T-helper 2 cell treated with Interferon-gamma antibody and Interleukin-4, amounts not matched to agents 5 μg/mL and 100 μg/mL, for 36 hours (primary cell): ENCODE results near the gene PAQR4.

ENCODE experiments used
- DNase-seq: peaks from one replicate; pipeline ENCODE4 v3.0.0; 2021; ENCODE audit warnings: low spot score
- H3K27ac Mint-ChIP-seq: one replicate; pipeline ENCODE4 v1.8.0; 2021; ENCODE audit warnings: mild to moderate bottlenecking, mixed read lengths
- H3K27me3 Mint-ChIP-seq: one replicate; pipeline ENCODE4 v1.8.0; 2021; ENCODE audit warnings: low read depth, mixed read lengths
- H3K36me3 Mint-ChIP-seq: one replicate; pipeline ENCODE4 v1.8.0; 2021; ENCODE audit warnings: low read depth, mixed read lengths
- H3K4me1 Mint-ChIP-seq: one replicate; pipeline ENCODE4 v1.8.0; 2021; ENCODE audit warnings: low read depth, mixed read lengths
- H3K4me3 Mint-ChIP-seq: one replicate; pipeline ENCODE4 v1.8.0; 2022; ENCODE audit warnings: mild to moderate bottlenecking, moderate library complexity, mixed read lengths
- H3K9me3 Mint-ChIP-seq: one replicate; pipeline ENCODE4 v1.8.0; 2021; ENCODE audit warnings: mixed read lengths

The PAQR4 gene

DNA sequence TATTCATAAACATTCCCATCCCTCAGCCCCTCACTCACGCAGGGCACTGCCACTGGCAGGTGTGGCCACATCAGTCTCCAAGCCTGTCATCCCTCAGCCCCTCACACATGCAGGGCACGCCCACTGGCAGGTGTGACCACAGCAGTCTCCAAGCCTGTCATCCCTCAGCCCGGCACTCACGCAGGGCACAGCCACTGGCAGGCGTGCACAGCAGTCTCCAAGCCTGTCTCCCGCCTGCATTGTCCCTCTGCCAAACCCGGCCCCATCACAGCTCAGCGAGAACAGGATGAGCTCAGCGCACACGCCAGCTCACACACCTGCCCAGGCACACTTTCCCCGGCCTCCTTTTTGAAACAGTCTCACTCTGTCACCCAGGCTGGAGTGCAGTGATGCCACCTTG, 16.5 kb upstream of the PAQR4 start:
- Mint-ChIP-seq H3K27ac (peak overlapping the region; percentile 26), H3K4me1 (no peaks in the 10 kb centered on the region), H3K4me3 (no peak overlapping the region), H3K9me3 (no peaks in the 10 kb centered on the region), H3K36me3 (no peaks in the 10 kb centered on the region), H3K27me3 (no peaks in the 10 kb centered on the region)
- no peak for DNase-seq

DNA sequence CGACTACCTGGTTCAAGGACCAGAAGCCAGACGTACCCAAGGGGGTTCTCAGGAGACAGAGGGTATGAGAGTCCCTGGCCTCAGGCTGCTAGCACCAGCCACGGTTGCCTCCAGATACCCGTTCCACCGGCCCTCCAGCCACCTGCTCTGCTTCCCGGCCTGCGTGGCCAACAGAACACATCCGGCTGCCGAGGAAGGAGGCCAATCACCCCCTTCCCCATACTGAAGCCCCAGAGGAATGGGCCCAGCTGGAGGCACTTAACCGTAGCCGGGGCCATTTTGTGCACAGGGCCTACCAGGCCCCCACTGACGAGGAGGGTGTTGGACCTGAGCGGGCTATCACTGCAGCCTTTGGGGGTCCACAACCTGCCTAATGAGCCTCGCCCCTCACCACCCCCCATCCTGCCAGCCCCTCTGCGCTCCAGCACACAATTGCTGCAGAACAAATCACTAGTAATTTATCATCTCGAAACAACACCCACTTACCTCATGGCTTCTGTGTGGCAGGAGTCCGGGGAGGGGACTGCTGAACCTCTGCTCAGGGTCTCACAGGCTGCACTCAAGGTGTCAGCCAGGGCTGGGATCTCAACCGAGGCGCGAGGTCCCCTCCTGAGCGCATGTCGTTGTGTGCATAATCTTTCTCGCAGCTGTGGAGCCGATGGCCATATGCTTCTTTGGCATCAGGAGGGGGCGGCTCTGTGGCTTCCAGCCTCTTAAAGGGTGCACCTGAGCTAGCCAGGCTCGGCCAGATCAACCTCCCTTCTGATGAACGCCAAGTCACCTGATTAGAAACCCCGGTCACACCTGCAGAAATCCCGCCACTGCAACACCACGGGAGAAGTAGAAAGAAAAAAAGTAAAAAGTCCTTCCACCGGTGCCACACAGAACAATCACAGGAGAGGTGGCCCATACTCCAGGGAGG, 15.2 kb upstream of the PAQR4 start:
- Mint-ChIP-seq H3K4me3 (no peak overlapping the region), H3K27ac (no peak overlapping the region), H3K27me3 (no peaks in the 10 kb centered on the region), H3K4me1 (no peaks in the 10 kb centered on the region), H3K36me3 (no peaks in the 10 kb centered on the region), H3K9me3 (no peaks in the 10 kb centered on the region)
- DNase-seq: no peak

DNA sequence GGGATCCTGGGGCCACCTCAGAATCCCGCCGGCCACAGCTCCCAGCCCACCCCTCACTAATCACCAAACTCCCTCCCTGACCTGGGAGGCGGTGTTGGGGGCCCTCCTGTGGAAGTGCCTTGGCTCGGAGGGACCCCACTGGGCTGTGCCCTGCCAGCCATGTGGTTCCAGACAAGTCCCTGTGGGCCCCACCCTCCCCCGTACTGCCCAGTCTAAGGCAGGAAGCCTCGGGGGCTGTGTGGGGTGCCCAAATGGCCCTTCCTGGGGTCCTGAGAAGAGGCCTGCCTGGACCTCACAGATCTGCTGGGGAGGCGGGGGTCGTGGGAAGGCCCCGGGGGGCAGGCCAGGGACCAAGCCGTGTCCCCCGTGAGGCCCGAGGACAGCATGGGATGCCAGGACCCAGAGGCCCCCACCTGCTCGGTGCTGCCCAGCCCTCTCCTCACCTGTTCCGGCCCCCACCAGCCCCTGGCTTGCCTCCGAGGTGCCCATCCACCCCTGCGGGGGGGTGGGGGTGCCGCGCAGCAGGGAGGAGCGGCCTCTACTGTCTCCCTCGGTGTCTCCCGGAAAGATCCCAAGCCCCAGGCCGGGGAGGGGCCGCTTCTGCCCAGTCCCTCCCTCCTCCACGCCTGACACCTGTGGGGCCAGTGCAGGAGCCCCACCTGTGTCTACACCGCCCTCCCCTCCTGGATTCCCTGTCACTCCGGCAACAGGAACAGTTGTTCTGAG, 14.3 kb upstream of the PAQR4 start:
- Mint-ChIP-seq H3K9me3 (no peaks in the 10 kb centered on the region), H3K27me3 (no peaks in the 10 kb centered on the region)
- DNase-seq: no peak

DNA sequence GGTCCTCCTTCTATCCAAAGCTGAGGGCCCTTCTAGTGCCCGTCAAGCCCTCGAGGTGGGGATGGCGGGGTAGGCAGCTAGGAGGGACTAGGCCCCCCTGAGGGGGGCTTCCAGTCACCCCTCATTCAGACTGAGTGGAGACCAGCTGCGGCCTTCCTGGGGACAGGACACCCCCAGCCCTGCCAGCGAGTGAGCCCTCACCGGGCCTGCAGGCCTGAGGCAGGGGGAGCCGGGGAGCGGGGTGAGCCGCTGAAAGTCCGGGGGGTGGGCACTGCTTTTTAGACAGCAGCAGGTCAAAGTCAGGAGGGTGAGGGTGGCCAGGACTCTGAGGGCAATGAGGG, 13.7 kb upstream of the PAQR4 start:
- H3K27me3 Mint-ChIP-seq: peaks cover 2% of the 10 kb centered on the region
- H3K4me1 Mint-ChIP-seq: no peaks in the 10 kb centered on the region
- H3K27ac Mint-ChIP-seq: no peak overlapping the region
- DNase-seq: no peak
- no peak overlapping the region for H3K4me3 Mint-ChIP-seq
- H3K36me3 Mint-ChIP-seq: no peaks in the 10 kb centered on the region
- no peaks in the 10 kb centered on the region for H3K9me3 Mint-ChIP-seq

More for the DNA sequence above, 14.3 kb upstream of the PAQR4 start:
- no peaks in the 10 kb centered on the region for H3K4me1 Mint-ChIP-seq
- no peak overlapping the region for H3K4me3 Mint-ChIP-seq
- H3K36me3 Mint-ChIP-seq: no peaks in the 10 kb centered on the region
- no peak overlapping the region for H3K27ac Mint-ChIP-seq

DNA sequence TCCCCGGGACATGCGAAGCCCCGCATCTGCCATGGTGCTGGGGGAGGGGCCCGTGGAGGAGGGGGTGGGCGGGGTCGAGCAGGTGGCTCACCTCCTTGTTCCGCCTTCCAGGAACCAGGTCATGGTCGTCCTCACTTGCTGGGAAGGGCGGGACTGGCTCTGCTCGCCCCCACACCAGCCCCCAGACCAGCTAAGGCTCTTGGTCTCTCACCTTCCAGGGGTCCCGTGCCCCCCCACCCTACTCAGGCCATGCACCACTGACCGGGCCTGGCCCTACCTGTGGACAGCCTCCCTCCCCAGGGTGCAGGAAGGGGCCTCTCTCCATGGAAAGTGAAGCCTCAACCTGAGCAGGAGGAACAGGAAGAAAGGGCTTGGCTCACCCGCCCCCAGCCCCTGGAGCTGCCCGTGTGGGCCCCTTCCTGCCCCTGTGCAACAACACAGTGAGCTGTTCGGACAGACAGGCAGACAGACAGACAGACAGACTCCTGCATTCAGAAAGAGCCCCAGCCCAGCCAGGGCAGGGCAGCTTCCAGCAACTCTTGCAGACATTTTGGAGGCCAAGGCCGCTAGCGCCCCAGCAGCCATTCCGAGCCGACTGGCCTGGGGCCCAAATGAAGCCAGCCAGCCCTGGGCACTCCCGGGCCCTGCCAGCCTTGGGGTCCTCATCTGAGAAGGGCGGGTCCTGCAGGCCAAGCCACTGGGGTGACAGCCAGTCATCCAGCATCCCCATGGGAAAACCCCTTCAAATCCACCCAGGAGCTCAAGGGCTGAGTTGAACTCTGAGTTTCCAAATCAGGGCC, 13.2 kb upstream of the PAQR4 start:
- no peak for DNase-seq
- H3K27ac Mint-ChIP-seq: no peak overlapping the region
- no peaks in the 10 kb centered on the region for H3K9me3 Mint-ChIP-seq
- no peak overlapping the region for H3K4me3 Mint-ChIP-seq
- no peaks in the 10 kb centered on the region for H3K36me3 Mint-ChIP-seq
- H3K27me3 Mint-ChIP-seq: peaks cover 2% of the 10 kb centered on the region
- no peaks in the 10 kb centered on the region for H3K4me1 Mint-ChIP-seq

DNA sequence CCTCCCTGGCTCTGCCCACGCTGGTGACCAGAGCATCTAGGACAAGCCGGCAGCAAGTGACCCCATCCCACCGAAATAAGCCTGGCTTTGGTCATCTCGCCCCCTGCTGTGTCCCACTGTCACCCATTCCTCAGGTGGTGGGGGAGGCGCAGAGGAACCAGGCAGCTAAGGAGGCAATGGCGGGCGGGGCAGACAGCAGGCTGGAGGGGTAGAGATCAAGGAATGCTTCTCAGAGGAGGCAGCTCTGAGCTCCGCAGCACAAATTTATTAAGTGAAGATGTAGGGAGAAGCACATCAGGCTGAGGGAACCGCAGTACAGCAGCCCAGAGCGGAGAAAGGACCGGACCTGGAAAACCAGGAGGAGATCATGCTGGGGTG, 12.6 kb upstream of the PAQR4 start:
- DNase-seq: no peak
- H3K4me3 Mint-ChIP-seq: no peak overlapping the region
- no peaks in the 10 kb centered on the region for H3K36me3 Mint-ChIP-seq
- H3K4me1 Mint-ChIP-seq: no peaks in the 10 kb centered on the region
- H3K27me3 Mint-ChIP-seq: peaks cover 2% of the 10 kb centered on the region
- no peak overlapping the region for H3K27ac Mint-ChIP-seq
- no peaks in the 10 kb centered on the region for H3K9me3 Mint-ChIP-seq

DNA sequence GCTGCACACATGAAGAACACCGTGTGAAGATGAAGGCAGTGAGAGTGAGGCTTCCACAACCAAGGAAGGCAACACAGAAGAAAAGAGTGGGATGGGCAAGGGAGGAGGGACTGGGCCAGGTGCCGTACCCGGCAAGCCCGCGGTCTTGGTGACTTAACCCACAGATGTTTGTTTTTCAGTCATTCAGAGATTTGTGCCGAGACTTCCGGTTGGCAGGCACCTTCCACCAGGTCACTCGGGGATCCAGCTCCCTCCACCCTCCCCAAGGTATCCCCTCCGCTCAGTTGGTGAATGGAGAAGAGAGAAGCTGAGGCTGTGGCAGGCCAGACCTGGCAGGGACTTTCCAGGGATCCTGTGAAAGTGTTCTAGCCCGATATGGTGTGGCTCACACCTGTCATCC, 9.9 kb upstream of the PAQR4 start:
- no peak for DNase-seq
- no peak overlapping the region for H3K4me3 Mint-ChIP-seq
- peaks cover 19% of the 10 kb centered on the region for H3K27me3 Mint-ChIP-seq
- H3K4me1 Mint-ChIP-seq: peaks cover 2% of the 10 kb centered on the region
- no peaks in the 10 kb centered on the region for H3K36me3 Mint-ChIP-seq
- H3K27ac Mint-ChIP-seq: no peak overlapping the region
- H3K9me3 Mint-ChIP-seq: no peaks in the 10 kb centered on the region

DNA sequence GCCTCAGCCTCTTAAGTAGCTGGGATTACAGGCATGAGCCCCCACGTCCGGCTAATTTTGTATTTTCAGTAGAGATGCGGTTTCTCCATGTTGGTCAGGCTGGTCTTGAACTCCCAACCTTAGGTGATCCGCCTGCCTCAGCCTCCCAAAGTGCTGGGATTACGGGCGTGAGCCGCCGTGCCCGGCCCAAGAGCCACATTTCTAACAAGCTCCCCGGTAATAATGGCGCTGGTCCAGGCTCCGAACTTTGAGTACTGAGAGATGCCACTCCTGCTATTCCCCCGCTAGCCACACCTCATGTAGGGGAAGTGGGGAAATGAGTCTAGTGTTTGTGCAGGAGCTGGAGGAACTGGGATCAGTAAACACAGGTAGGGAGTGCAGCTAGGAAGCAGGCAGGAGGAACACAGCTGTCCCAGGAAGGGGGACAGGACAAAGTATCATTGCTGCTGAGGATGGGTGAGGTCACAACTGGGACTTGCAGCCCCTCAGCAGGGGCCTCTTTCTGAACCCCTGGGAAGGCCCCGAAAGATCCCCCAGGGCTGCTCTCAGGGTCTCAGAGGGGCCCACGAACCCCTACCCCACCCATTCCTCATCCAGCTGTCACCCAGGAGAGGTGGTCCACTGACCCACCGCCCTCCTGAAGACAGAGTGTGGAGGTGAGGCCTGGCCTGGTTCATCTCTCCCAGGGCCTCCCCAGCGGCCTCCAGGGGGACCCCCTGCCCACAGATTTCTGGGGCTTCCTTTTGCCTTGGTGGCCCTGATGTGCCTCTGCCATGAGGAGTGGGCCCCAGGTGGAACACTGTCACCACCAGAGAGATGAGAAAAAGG, 8.8 kb upstream of the PAQR4 start:
- DNase-seq: no peak
- no peaks in the 10 kb centered on the region for H3K36me3 Mint-ChIP-seq
- no peak overlapping the region for H3K4me3 Mint-ChIP-seq
- peaks cover 23% of the 10 kb centered on the region for H3K27me3 Mint-ChIP-seq
- H3K9me3 Mint-ChIP-seq: no peaks in the 10 kb centered on the region
- no peak overlapping the region for H3K27ac Mint-ChIP-seq
- H3K4me1 Mint-ChIP-seq: peaks cover 2% of the 10 kb centered on the region

DNA sequence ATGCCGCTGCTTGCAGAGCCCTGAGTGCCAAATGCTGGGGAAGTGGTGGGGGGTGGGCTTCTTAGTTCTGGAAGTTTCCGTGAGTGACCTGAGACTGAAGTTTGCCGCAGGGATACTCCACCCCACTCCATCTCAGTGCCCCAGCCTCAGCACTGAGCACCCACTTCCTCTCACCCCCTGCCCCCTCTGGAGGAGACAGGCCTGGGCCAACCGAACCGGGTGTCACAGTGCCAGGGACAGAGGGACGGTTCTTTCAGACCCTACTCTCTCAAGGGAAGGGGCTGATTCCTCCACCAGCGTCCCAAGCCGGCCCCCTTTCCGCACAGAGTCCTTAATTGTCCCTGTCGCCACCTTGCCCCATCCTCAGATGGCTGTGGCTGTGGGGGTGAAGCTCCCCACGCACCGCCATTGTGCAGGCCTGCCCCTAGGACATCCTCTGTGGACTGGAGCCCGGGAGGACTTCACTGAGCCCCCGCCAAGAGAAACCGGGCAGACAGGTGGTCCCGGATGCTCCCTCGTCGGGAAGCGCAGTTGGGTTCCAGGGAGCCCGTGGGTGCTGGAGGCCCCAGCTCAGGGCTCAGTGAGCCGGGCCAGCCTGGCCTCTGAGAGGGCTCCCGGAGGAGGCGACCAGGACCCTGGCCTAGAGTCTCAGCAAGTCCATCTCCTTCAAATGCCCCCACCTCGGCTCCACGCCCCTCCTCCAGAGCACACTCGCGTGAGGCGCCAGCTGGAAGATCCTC, 6.6 kb upstream of the PAQR4 start:
- no peak overlapping the region for H3K27ac Mint-ChIP-seq
- H3K4me1 Mint-ChIP-seq: peaks cover 2% of the 10 kb centered on the region
- no peak overlapping the region for H3K4me3 Mint-ChIP-seq

DNA sequence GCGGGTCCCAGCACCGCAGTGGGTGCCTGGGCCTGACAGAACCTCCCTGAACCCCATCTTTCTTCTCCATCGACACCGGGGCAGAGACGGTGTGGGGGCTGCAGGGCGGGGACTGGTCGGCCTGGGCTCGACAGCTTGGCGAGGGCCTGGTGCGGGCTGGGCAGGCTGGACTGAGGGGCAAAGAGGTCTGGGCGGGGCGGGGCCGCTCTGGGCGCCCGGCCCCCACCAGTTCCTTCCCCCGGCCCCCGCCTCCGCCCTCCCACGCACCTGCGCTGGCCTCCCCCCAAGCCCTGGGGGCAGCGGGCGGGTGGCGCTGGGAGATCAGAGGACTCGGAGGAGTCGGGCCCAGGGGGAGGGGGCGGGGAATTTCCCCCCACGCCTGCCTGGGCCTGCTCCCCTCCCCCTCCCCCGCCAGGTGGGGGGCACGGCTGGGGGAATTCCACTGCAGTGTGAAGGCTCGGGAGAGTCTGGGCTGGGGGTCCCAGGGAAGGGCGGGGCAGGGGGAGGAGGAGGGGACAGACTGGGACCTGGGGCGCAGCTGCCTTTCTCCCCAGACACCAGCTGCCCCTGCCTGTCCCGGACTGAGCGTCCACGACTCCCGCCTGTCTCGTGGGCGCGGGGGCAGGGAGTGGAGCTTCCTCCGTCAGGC, 6.0 kb upstream of the PAQR4 start:
- Mint-ChIP-seq H3K36me3 (no peaks in the 10 kb centered on the region), H3K27me3 (peaks cover 33% of the 10 kb centered on the region), H3K4me3 (peak overlapping the region; percentile 50), H3K27ac (no peak overlapping the region), H3K4me1 (peaks cover 3% of the 10 kb centered on the region), H3K9me3 (no peaks in the 10 kb centered on the region)
- DNase-seq: no peak

More for the DNA sequence above, 6.6 kb upstream of the PAQR4 start:
- Mint-ChIP-seq H3K9me3 (no peaks in the 10 kb centered on the region), H3K27me3 (peaks cover 28% of the 10 kb centered on the region), H3K36me3 (no peaks in the 10 kb centered on the region)
- DNase-seq: no peak

DNA sequence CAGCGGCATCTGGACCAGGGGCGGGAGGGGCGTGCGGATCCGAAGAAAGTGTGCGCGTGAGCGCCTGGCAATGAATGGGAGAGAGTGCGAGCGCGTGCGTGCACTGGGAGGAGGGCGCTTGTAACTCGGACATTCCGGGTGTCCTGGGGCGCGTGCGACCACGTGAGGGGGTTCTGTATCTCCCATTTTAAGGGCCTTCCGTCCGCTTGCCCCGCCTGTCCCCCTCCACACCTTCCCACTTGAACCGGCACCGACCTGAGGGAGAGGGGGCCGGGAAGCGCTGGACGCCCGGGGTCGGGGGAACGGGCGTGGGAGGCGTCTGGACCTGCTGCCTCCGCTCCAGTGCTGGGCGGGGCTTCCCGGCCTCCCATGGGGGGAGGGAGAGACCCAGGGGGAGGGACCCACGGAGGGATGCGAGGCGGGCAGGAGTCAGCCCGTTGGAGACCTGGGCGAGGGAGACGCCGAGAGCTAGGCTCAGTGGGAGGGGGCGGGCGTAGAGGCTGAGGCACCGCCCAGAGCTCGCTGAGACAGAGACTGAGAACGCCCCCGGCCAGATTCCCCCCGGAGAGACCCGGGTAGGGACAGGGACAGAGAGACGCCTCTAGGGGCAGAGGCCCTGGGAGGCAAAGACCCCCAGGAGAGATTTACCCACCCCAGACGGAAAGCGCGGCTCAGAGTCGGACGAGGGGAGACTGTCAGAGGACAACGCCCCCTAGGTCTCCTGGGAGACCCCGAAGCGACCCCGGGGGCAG, 5.2 kb upstream of the PAQR4 start, which contains the start of gene KREMEN2:
KREMEN2 (plus strand) TSS at position 553 of the 752 bp plus-strand sequence. CDS start 246 bp downstream, outside the sequence.
- H3K27me3 Mint-ChIP-seq: peaks cover 37% of the 10 kb centered on the region
- peak; percentile 40 for DNase-seq
- H3K36me3 Mint-ChIP-seq: no peaks in the 10 kb centered on the region
- H3K27ac Mint-ChIP-seq: no peak within 1 kb of the TSS
- no peaks in the 10 kb centered on the region for H3K9me3 Mint-ChIP-seq
- peak within 1 kb of the TSS; percentile 79 for H3K4me3 Mint-ChIP-seq
- H3K4me1 Mint-ChIP-seq: peaks cover 8% of the 10 kb centered on the region
